Fibroblast of villous mesenchyme (primary cell): ENCODE data around the gene KCNA3. TPM values are rescaled to one million over a fixed set of nuclear protein-coding genes. Genes with fewer than 3 reads are reported as not detected.
A peak's percentile ranks its signal among the peaks of the same experiment; 100 is the strongest.

Experiments used
- DNase-seq: peaks from one replicate; pipeline ENCODE4 v3.0.0-alpha.2; 2010; ENCODE audit warnings: low read depth
- H3K4me3 ChIP-seq: 2 replicates; pipeline ENCODE4 v1.5.1; 2011; ENCODE audit warnings: low read depth, mild to moderate bottlenecking, low read length
- total RNA-seq: library from RNA; depleted of rRNA; stranded (reverse); fragments of >200 nt; gene quantifications from 2 replicates; pipeline ENCODE4 v1.2.3, GENCODE V29; 2012
- TF ChIP-seq, protein P1 (sequence below): IDR thresholded peaks from 2 replicates; pipeline ENCODE4 v1.5.1; 2012; ENCODE audit warnings: low read depth, mild to moderate bottlenecking, low read length; ENCODE audit not compliant: insufficient read depth

KCNA3 gene
- total RNA-seq, 1 donor, result under 0.01 TPM

GRCh38 chr1:110637475-110637874, 37.3 kb downstream of the KCNA3 start:
- TF ChIP-seq, protein P1, sequence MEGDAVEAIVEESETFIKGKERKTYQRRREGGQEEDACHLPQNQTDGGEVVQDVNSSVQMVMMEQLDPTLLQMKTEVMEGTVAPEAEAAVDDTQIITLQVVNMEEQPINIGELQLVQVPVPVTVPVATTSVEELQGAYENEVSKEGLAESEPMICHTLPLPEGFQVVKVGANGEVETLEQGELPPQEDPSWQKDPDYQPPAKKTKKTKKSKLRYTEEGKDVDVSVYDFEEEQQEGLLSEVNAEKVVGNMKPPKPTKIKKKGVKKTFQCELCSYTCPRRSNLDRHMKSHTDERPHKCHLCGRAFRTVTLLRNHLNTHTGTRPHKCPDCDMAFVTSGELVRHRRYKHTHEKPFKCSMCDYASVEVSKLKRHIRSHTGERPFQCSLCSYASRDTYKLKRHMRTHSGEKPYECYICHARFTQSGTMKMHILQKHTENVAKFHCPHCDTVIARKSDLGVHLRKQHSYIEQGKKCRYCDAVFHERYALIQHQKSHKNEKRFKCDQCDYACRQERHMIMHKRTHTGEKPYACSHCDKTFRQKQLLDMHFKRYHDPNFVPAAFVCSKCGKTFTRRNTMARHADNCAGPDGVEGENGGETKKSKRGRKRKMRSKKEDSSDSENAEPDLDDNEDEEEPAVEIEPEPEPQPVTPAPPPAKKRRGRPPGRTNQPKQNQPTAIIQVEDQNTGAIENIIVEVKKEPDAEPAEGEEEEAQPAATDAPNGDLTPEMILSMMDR, result no peak
- H3K4me3 ChIP-seq, result no peak overlapping the region
- no peak for DNase-seq

DNA sequence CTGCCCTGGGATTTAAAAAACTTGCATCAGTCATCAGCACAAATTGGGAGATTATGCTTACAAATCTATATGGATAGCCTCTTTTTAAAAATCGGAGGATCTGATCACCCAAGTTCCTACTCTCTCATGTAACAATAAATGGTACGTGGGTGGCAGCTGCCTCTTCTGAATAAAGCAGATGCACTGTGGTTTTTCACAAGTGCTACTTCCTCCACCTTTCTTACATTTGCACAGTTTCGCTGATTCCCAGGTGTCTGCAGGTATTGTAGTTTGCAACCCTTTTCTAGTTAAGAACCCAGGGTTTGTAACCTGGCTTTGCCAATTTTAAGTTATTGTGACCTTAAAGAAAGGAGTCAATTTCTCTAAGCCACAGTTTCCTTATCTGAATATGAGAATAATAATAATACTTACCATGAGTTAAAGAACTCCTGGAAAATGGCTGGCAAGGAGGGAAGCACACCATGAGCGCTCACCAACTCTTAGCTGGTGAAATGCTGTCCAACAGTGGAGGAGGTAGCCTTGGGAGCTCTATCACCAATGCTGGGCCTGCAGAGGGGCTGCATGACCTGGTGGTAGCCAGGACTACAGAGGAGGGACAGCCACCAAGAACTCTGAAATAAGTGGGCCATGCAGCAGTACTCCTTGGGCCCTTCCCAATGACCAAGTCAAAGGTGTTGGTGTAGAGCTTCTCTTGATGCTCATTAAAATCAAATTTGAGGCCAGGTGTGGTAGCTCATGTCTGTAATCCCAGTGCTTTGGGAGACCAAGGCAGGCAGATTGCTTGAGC, 38.4 kb downstream of the KCNA3 start:
- DNase-seq, result no peak
- H3K4me3 ChIP-seq, result no peak overlapping the region
- TF ChIP-seq, protein P1, result no peak

DNA sequence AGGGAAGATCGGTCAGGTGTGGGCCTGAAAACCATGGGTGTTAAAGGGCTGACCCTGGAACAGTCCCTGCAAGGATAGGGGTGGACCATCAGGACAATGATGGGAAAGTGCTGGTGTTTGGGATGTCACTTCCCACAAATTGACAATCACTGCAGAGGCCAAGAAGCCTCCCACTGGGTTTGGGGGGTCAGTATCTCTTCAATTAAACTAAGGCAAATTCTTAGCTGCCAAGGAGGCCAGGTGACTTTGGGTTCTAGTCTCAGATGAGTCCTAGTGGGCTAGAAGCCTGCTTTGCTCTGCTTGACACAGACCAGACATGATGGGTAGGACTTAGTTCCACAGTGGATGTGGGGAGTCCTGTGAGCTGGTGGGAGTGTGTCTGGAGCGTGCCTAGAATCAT, 39.3 kb downstream of the KCNA3 start:
- TF ChIP-seq, protein P1, result no peak
- DNase-seq, result no peak
- no peak overlapping the region for H3K4me3 ChIP-seq

DNA sequence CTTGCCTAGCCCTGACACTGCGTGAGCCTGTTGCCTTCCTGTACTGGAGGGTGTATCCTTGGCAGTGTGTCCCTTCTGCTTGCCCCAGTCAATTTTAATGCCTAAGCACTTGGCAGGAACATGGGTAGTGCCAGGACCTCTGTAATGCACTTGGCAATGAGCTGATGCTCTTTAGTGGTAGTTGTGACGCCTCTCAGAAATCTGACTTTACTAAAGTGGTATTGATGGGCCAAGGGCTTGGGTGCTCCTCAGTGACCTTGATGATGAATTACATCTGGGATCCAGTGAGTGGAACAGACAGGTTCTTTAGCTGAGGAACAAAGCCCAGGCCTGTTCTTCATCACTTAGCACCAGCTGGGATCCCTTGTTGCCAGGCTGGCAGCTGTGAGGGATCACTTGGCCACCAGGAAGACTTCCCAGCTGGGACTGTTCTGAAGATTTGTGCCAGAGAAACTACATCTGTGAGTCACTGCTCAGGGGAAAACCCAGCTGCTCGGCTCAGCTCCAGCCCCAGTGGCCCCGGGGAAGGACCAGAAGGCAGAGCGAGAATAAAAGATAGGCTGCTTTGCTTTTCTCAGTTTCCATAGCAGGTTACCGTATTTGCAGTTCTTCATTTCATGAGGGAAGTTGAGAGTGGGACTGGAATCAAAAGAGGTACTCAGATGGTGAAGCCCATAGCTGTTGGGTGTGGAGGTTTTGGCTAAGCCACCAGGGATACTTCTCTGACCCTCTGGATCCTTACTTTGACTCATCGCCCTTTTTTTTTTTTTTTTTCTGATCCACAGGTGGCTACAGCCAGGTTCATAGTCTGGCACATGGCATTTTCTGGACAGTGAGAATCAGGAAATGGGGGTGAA, 40.1 kb downstream of the KCNA3 start:
- TF ChIP-seq, protein P1, result no peak
- no peak overlapping the region for H3K4me3 ChIP-seq
- peak; percentile 44 for DNase-seq

GRCh38 chr1:110634086-110634454, 40.7 kb downstream of the KCNA3 start:
- H3K4me3 ChIP-seq, result no peak overlapping the region
- TF ChIP-seq, protein P1, result no peak
- no peak for DNase-seq

DNA sequence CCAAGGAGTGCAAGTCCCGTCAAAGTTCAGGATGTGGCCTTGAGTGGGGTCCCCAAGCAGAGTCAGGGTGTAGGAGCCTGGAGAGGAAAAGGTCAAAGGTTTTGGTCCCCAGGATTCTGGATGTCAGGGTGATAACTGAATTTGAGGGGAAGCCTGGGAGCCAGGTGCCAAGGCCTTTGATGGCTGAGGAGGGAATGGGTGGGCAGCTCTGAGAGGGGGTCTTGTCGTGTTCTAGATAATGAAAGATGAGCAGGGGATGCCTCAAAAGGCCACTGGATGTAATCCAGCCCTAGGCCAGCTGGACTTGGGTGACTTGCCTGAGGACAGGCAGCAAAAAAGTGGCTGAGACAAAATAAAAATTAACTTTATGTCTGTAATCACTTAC, 41.1 kb downstream of the KCNA3 start:
- TF ChIP-seq, protein P1, result no peak
- no peak overlapping the region for H3K4me3 ChIP-seq
- no peak for DNase-seq
